Measurements from ENCODE around the gene PLAU.

DNA sequence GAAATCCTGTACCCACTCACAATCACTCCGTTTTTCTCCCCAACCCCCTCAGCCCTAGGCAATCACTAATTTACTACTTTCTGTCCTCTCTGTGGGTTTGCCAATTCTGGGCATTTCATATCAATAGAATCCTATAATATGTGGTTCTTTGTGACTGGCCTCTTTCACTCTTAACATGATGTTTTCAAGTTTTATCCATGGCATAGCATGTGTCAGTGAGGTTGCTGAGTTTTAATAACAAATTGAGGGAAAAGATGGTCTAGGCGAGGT, 11.9 kb downstream of the PLAU start:
- no peak for TF ChIP-seq SUZ12 (IDR thresholded peaks at IDR 0.05; ENCODE audit: extremely low read depth, insufficient read depth, insufficient read length)
- TF ChIP-seq ZNF274 (IDR thresholded peaks at IDR 0.05; ENCODE audit: low read depth, low read length) = no peak

Measured in NT2/D1 (cell line).